PFSK-1 (cell line): ENCODE measurements around the gene HSFX2.

Experiments used
- POLR2AphosphoS5 ChIP-seq: IDR thresholded peaks from 2 replicates; pipeline ENCODE4 v1.6.1; 2012; ENCODE audit warnings: low read depth, mild to moderate bottlenecking, control low read depth, low read length, moderate library complexity
- SIN3A ChIP-seq: IDR thresholded peaks from 2 replicates; pipeline ENCODE4 v1.6.1; 2012; ENCODE audit warnings: mild to moderate bottlenecking, low read length, moderate library complexity, borderline replicate concordance; ENCODE audit not compliant: insufficient read depth
- TAF1 ChIP-seq: IDR thresholded peaks from 2 replicates; pipeline ENCODE4 v1.6.1; 2012; ENCODE audit warnings: low read length, control low read depth, borderline replicate concordance; ENCODE audit not compliant: insufficient read depth

GRCh38 chrX:149569770-149570169 is 25.3 kb downstream of the HSFX2 start:
- TF ChIP-seq POLR2AphosphoS5, result no peak
- TF ChIP-seq TAF1, result no peak
- no peak for TF ChIP-seq SIN3A
